ENCODE data around the gene FOXD3. TPM values are rescaled to one million over a fixed set of nuclear protein-coding genes. Genes with fewer than 3 reads are reported as not detected.

FOXD3 gene
- total and polyA plus RNA-seq, 7 donors: 0.31 to 5.0 (median 3.9) TPM; not detected in 2

- Histone ChIP-seq H3K27ac (peak overlapping the region; percentile 38 to 54 (median 51)), H3K4me3 (peak overlapping the region; percentile 10 to 47 (median 35)), H3K36me3 (no peaks in the 10 kb centered on the region), H3K4me1 (peaks cover 0 to 38% (median 20%) of the 10 kb centered on the region in 4 donors), H3K9me3 (peaks cover 0 to 7% (median 1%) of the 10 kb centered on the region in 4 donors), H3K27me3 (peaks cover 57 to 86% (median 70%) of the 10 kb centered on the region in 3 donors)
- WGBS, 2 donors: 1% methylated on average over 80 of the region's 80 CpGs
- intact Hi-C loops (cut with DNase I): no loop called here
- peak; percentile 80 for DNase-seq
- no peak for TF ChIP-seq POLR2A (IDR thresholded peaks at IDR 0.05)
- TF ChIP-seq, protein P1, sequence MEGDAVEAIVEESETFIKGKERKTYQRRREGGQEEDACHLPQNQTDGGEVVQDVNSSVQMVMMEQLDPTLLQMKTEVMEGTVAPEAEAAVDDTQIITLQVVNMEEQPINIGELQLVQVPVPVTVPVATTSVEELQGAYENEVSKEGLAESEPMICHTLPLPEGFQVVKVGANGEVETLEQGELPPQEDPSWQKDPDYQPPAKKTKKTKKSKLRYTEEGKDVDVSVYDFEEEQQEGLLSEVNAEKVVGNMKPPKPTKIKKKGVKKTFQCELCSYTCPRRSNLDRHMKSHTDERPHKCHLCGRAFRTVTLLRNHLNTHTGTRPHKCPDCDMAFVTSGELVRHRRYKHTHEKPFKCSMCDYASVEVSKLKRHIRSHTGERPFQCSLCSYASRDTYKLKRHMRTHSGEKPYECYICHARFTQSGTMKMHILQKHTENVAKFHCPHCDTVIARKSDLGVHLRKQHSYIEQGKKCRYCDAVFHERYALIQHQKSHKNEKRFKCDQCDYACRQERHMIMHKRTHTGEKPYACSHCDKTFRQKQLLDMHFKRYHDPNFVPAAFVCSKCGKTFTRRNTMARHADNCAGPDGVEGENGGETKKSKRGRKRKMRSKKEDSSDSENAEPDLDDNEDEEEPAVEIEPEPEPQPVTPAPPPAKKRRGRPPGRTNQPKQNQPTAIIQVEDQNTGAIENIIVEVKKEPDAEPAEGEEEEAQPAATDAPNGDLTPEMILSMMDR (IDR thresholded peaks at IDR 0.05): peak in 2 of 4 experiments; percentile 15 to 52
- no peak for TF ChIP-seq EP300 (IDR thresholded peaks at IDR 0.05)
- peak in 3 of 4 donors; percentile 7 to 34 (median 19) for TF ChIP-seq POLR2AphosphoS5 (IDR thresholded peaks at IDR 0.05)
Observed at GRCh38 chr1:63316984-63317816, 5.2 kb upstream of the FOXD3 start.

DNA sequence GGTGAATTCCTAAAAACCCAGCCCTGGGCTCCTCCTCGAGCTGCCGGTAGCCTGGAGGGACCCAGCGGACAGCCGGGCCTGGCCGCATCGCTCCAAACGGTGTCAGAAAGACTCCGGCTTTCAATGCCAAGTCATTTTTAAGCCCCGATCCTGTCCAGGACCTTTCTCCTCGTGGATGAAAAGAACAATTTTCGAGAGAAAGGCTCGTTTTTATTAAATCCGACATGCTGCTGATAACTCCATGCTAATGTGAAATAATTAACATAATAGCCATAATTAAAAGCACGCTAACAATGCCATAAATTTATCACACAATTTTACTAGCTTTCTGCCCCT is 4.6 kb upstream of the FOXD3 start:
- Histone ChIP-seq H3K4me1 (peaks cover 0 to 44% (median 26%) of the 10 kb centered on the region in 4 donors), H3K27me3 (peaks cover 63 to 92% (median 76%) of the 10 kb centered on the region in 3 donors), H3K36me3 (no peaks in the 10 kb centered on the region), H3K27ac (peak overlapping the region; percentile 38 to 54 (median 51)), H3K4me3 (peak overlapping the region in 3 of 4 donors; percentile 10 to 47 (median 38)), H3K9me3 (peaks cover 0 to 7% (median 1%) of the 10 kb centered on the region in 4 donors)
- 5 to 8% methylated on average over 14 of the region's 14 CpGs for WGBS, 2 donors
- TF ChIP-seq, protein P1 (IDR thresholded peaks at IDR 0.05): no peak
- TF ChIP-seq POLR2A (IDR thresholded peaks at IDR 0.05) (no peak), POLR2AphosphoS5 (IDR thresholded peaks at IDR 0.05) (no peak), EP300 (IDR thresholded peaks at IDR 0.05) (no peak)
- no peak for DNase-seq
- intact Hi-C loops (cut with DNase I): no loop called here

GRCh38 chr1:63318201-63318979 is 4.0 kb upstream of the FOXD3 start:
- WGBS, 2 donors: 20 to 29% methylated on average over 28 of the region's 28 CpGs
- intact Hi-C loops (cut with DNase I): no loop called here
- Histone ChIP-seq H3K9me3 (peaks cover 0 to 7% (median 1%) of the 10 kb centered on the region in 4 donors), H3K4me3 (no peak overlapping the region), H3K27me3 (peaks cover 68 to 96% (median 82%) of the 10 kb centered on the region in 3 donors), H3K36me3 (no peaks in the 10 kb centered on the region), H3K27ac (peak overlapping the region in 1 of 4 donors; percentile 54), H3K4me1 (peaks cover 0 to 50% (median 31%) of the 10 kb centered on the region in 4 donors)
- TF ChIP-seq POLR2AphosphoS5 (IDR thresholded peaks at IDR 0.05) (no peak), EP300 (IDR thresholded peaks at IDR 0.05) (no peak), POLR2A (IDR thresholded peaks at IDR 0.05) (no peak)
- TF ChIP-seq, protein P1 (IDR thresholded peaks at IDR 0.05): no peak
- no peak for DNase-seq

DNA sequence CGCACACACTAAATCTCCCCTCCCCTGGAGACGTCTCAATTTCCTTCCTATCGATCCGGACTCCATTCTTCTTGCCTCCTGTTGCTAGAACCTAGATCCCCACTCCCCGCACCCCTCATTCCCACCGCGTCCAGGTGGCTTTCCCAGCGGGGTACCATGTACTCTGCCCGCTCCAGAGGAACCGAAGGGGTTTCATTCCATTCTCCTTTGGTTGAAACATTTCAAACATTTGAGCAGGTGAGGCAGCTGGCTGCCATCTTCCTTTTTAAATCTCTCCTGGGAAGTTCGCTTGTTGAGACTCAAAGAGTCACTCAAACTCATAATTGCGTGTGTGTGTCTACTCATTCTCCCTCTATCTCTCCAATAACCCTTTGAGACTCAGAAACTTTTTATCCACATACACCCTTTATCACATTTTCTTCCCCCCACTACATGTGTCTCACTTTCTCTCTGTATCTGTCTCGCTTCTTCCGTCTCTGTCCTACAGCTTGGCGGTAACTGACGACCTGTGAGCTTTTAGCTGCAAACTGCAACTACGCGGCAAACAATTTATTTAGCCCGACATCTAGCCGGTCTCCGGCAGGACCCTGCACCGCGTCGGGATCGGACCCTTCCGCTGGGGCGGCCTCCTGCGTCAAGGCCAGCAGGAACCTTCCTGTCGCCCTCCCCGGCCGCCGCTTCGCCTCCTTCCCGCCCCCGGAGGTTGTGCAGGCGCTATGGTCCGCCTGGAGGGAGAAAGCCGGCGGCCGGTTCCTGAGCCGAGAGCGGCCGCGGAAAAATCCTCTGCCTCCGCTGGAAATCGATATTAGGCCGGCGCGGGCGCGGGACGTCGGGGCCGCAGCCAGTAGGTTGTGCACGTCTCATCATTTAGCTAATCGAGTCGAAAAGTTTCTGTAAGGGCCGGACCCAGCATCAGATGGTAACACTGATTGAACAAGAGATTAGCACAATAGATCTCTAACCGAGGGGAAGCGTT is 3.0 kb upstream of the FOXD3 start:
- Histone ChIP-seq H3K36me3 (no peaks in the 10 kb centered on the region), H3K4me1 (peaks cover 0 to 60% (median 39%) of the 10 kb centered on the region in 4 donors), H3K9me3 (peaks cover 0 to 7% (median 1%) of the 10 kb centered on the region in 4 donors), H3K27me3 (peaks cover 77 to 100% (median 92%) of the 10 kb centered on the region in 3 donors), H3K4me3 (peak overlapping the region in 3 of 4 donors; percentile 6 to 12 (median 8)), H3K27ac (peak overlapping the region in 3 of 4 donors; percentile 25 to 35 (median 29))
- TF ChIP-seq POLR2AphosphoS5 (IDR thresholded peaks at IDR 0.05) (no peak), EP300 (IDR thresholded peaks at IDR 0.05) (no peak), POLR2A (IDR thresholded peaks at IDR 0.05) (no peak)
- TF ChIP-seq, protein P1 (IDR thresholded peaks at IDR 0.05): no peak
- no peak for DNase-seq
- intact Hi-C loops (cut with DNase I): loop anchor here (10.0 kb wide), 2 partner anchors 125 to 475 kb away; no protein-coding TSS in a partner anchor
- 6 to 14% methylated on average over 60 of the region's 60 CpGs for WGBS, 2 donors
